ENCODE measurements around the gene FN1.

FN1 gene

GRCh38 chr2:215435280-215435869 is 493 bp downstream of the FN1 start:
- peak overlapping the region; percentile 90 for H3K4me3 ChIP-seq (replicated peaks; ENCODE audit: low read depth, low read length)
- peak; percentile 54 for DNase-seq (ENCODE audit: low read depth)
- TF ChIP-seq, protein P1, sequence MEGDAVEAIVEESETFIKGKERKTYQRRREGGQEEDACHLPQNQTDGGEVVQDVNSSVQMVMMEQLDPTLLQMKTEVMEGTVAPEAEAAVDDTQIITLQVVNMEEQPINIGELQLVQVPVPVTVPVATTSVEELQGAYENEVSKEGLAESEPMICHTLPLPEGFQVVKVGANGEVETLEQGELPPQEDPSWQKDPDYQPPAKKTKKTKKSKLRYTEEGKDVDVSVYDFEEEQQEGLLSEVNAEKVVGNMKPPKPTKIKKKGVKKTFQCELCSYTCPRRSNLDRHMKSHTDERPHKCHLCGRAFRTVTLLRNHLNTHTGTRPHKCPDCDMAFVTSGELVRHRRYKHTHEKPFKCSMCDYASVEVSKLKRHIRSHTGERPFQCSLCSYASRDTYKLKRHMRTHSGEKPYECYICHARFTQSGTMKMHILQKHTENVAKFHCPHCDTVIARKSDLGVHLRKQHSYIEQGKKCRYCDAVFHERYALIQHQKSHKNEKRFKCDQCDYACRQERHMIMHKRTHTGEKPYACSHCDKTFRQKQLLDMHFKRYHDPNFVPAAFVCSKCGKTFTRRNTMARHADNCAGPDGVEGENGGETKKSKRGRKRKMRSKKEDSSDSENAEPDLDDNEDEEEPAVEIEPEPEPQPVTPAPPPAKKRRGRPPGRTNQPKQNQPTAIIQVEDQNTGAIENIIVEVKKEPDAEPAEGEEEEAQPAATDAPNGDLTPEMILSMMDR (IDR thresholded peaks at IDR 0.05; ENCODE audit: low read length, missing control alignments) = no peak

GRCh38 chr2:215434447-215435279 is 1.2 kb downstream of the FN1 start:
- TF ChIP-seq, protein P1 (IDR thresholded peaks at IDR 0.05; ENCODE audit: low read length, missing control alignments) = no peak
- peak; percentile 61 for DNase-seq (ENCODE audit: low read depth)
- H3K4me3 ChIP-seq (replicated peaks; ENCODE audit: low read depth, low read length) = peak overlapping the region; percentile 90

- H3K4me3 ChIP-seq (replicated peaks; ENCODE audit: low read depth, low read length) = peak overlapping the region; percentile 90
- peak; percentile 64 for DNase-seq (ENCODE audit: low read depth)
- TF ChIP-seq, protein P1 (IDR thresholded peaks at IDR 0.05; ENCODE audit: low read length, missing control alignments) = no peak
Measured at GRCh38 chr2:215432759-215433594, 2.9 kb downstream of the FN1 start.

DNA sequence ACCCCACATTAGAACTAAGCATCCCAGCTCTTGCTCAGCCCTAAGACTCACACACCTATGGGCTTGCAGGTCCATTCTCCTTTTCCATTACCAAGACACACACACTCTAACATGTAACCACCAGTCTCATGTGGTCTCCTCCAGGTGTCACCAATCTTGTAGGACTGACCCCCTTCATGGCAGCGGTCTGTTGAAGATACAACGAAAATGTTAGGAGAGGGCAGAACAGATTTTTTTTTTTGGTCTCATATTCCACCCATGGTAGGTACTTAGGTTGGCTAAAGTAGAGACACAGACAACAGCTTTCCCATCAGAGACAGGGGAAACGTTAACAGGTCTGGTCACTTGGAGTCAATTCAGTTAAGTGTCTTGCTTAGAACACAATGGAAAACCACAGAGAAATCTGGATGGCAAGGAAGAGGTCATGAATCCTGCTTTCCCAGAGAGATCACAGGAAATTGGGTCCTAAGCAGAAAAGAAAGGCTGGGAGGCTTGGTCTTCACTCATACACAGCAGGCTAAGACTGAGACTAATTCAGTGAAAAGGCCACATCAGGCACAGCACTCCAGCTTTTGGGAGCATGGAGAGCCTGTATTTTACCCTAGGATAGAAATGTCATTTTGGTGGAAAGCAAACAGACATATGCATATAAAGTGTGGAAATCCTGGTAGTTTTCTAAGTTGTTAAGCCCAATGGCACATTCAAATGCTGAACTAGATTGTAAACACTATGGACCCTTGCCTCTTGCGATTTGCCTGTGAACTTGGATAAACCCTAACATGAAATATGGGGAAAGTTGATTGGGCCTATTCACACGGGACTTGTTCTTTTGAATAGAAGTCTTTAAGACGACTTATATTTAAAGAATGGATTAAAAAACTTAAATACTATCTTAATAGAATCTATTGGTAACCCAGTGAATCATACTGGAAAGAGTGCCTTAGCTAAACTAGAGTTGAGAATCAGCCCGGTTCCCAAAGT is 3.8 kb downstream of the FN1 start:
- H3K4me3 ChIP-seq (replicated peaks; ENCODE audit: low read depth, low read length) = peak overlapping the region; percentile 90
- TF ChIP-seq, protein P1 (IDR thresholded peaks at IDR 0.05; ENCODE audit: low read length, missing control alignments) = no peak
- peak; percentile 70 for DNase-seq (ENCODE audit: low read depth)

GRCh38 chr2:215431290-215431689 is 4.6 kb downstream of the FN1 start:
- peak; percentile 42 for DNase-seq (ENCODE audit: low read depth)
- TF ChIP-seq, protein P1 (IDR thresholded peaks at IDR 0.05; ENCODE audit: low read length, missing control alignments) = no peak
- H3K4me3 ChIP-seq (replicated peaks; ENCODE audit: low read depth, low read length) = peak overlapping the region; percentile 90
